Uterus (tissue), 2 donors: ENCODE measurements around the gene SNTG2.

Experiments used
- CTCF ChIP-seq, 4 experiments: fragments of 200-600 bp in 2 of 4; fragments of 450-650 bp in 2 of 4; sonication (generic) in 2 of 4; IDR thresholded peaks; one replicate each; pipeline ENCODE4 v1.5.1; 2016 to 2019; ENCODE audit warnings: antibody characterized with exemption in 4 of 4, mild to moderate bottlenecking in 2 of 4, moderate library complexity in 1 of 4
- POLR2A ChIP-seq, 2 donors: fragments of 450-650 bp; IDR thresholded peaks; one replicate each; pipeline ENCODE4 v1.6.1; 2016; ENCODE audit warnings: antibody characterized with exemption in 2 of 2, mild to moderate bottlenecking in 1 of 2, moderate library complexity in 1 of 2

GRCh38 chr2:1405124-1405523 is 454.5 kb downstream of the SNTG2 start:
- no peak for TF ChIP-seq CTCF (IDR thresholded peaks at IDR 0.05)
- no peak for TF ChIP-seq POLR2A (IDR thresholded peaks at IDR 0.05)
